A549 (cell line): ENCODE measurements around the gene FAXC.

Source experiments
- BHLHE40 ChIP-seq: IDR thresholded peaks from 2 replicates; pipeline ENCODE4 v1.6.1; 2012; ENCODE audit warnings: low read depth, low read length, inconsistent platforms
- CTCF ChIP-seq: fragments of >200 bp; sonication (Bioruptor Twin); formaldehyde crosslinking; IDR thresholded peaks from 3 replicates; pipeline ENCODE4 v1.5.1; 2016
- HDAC2 ChIP-seq: fragments of 200-600 bp; sonication (generic); IDR thresholded peaks from 2 replicates; pipeline ENCODE4 v1.6.1; 2016
- KDM5A ChIP-seq: fragments of 200-600 bp; sonication (generic); IDR thresholded peaks from 2 replicates; pipeline ENCODE4 v1.6.1; 2016; ENCODE audit warnings: antibody characterized with exemption, mild to moderate bottlenecking
- PHF8 ChIP-seq: fragments of 200-600 bp; sonication (generic); IDR thresholded peaks from 2 replicates; pipeline ENCODE4 v1.6.1; 2016; ENCODE audit warnings: low read depth, mild to moderate bottlenecking, antibody characterized with exemption, moderate library complexity, borderline replicate concordance
- TP53 ChIP-seq: fragments of 250-450 bp; sonication (Bioruptor Pico); IDR thresholded peaks from 2 replicates; pipeline ENCODE4 v1.5.0; 2021; ENCODE audit warnings: mild to moderate bottlenecking, moderate library complexity

- TF ChIP-seq TP53: no peak
- no peak for TF ChIP-seq BHLHE40
- no peak for TF ChIP-seq CTCF
- TF ChIP-seq HDAC2: no peak
- TF ChIP-seq PHF8: no peak
- no peak for TF ChIP-seq KDM5A
Observed at GRCh38 chr6:99346595-99346994, 2.9 kb downstream of the FAXC start.
